Left forelimb (tissue), 1 donor: ENCODE data around the gene LDB2.
"Not testable (repeated sequence)": the region's sequence is repeated elsewhere in the genome, so short reads cannot be mapped to it uniquely, and the experiment has no call there.

Experiments
- DNase-seq: peaks from one replicate; pipeline ENCODE4 v3.0.0-alpha.2; 2018; ENCODE audit warnings: low spot score

Gene LDB2

GRCh38 chr4:16646459-16646858 lies 252.0 kb downstream of the LDB2 start:
- no peak for DNase-seq

- no peak for DNase-seq
These were observed 254.6 kb downstream of the LDB2 start for GRCh38 chr4:16643893-16644292.

- DNase-seq, result no peak
These were observed 255.5 kb downstream of the LDB2 start for GRCh38 chr4:16642897-16643296.

GRCh38 chr4:16641971-16642370 lies 256.5 kb downstream of the LDB2 start:
- no peak for DNase-seq

- DNase-seq, result no peak
These were observed 261.4 kb downstream of the LDB2 start for GRCh38 chr4:16636912-16637630.

GRCh38 chr4:16636304-16636703 lies 262.1 kb downstream of the LDB2 start:
- no peak for DNase-seq

GRCh38 chr4:16629274-16629673 lies 269.2 kb downstream of the LDB2 start:
- not testable (repeated sequence) for DNase-seq

- DNase-seq, result not testable (repeated sequence)
These were observed 269.6 kb downstream of the LDB2 start for GRCh38 chr4:16628835-16629234.

GRCh38 chr4:16627999-16628398 lies 270.4 kb downstream of the LDB2 start:
- DNase-seq, result no peak

GRCh38 chr4:16626945-16627344 lies 271.5 kb downstream of the LDB2 start:
- DNase-seq, result no peak

- no peak for DNase-seq
These were observed 275.6 kb downstream of the LDB2 start for GRCh38 chr4:16622826-16623225.

- no peak for DNase-seq
These were observed 281.0 kb downstream of the LDB2 start for GRCh38 chr4:16617435-16617834.

GRCh38 chr4:16617011-16617410 lies 281.4 kb downstream of the LDB2 start:
- DNase-seq, result no peak

GRCh38 chr4:16609170-16609758 lies 289.2 kb downstream of the LDB2 start:
- DNase-seq, result no peak

GRCh38 chr4:16608611-16609125 lies 289.8 kb downstream of the LDB2 start:
- DNase-seq, result no peak

GRCh38 chr4:16608123-16608522 lies 290.3 kb downstream of the LDB2 start:
- DNase-seq, result no peak

- DNase-seq, result no peak
These were observed 291.0 kb downstream of the LDB2 start for GRCh38 chr4:16607241-16608066.

- DNase-seq, result no peak
These were observed 291.8 kb downstream of the LDB2 start for GRCh38 chr4:16606691-16607090.

GRCh38 chr4:16603178-16603577 lies 295.3 kb downstream of the LDB2 start:
- no peak for DNase-seq

GRCh38 chr4:16598597-16599206 lies 299.7 kb downstream of the LDB2 start:
- DNase-seq, result no peak

- DNase-seq, result no peak
These were observed 300.4 kb downstream of the LDB2 start for GRCh38 chr4:16597845-16598596.

GRCh38 chr4:16597443-16597842 lies 301.0 kb downstream of the LDB2 start:
- no peak for DNase-seq
